Neural cell (in vitro differentiated cells): ENCODE measurements around the gene TUBE1. TPM values are rescaled to one million over a fixed set of nuclear protein-coding genes. Genes with fewer than 3 reads are reported as not detected.

Experiments
- H2AFZ ChIP-seq: fragments of 200-600, 300-800 bp; sonication (generic), shearing (Covaris generic); 2 replicates; pipeline ENCODE4 v1.6.0; 2014; ENCODE audit warnings: low read depth, mild to moderate bottlenecking, antibody characterized with exemption, low read length, moderate library complexity
- H3F3A ChIP-seq: fragments of 200-600 bp; shearing (Covaris generic); 2 replicates; pipeline ENCODE4 v1.6.1; 2016; ENCODE audit warnings: mild to moderate bottlenecking, moderate library complexity, mixed read lengths, antibody characterized with exemption, low read length; ENCODE audit not compliant: insufficient read depth, poor library complexity, severe bottlenecking
- H3K27ac ChIP-seq: fragments of 200-600, 300-800 bp; sonication (generic), shearing (Covaris generic); 2 replicates; pipeline ENCODE4 v1.5.1; 2014; ENCODE audit warnings: mild to moderate bottlenecking, low read length, moderate library complexity
- H3K27me3 ChIP-seq: fragments of 300-800, 200-600 bp; sonication (generic), shearing (Covaris generic); 2 replicates; pipeline ENCODE4 v1.6.0; 2014; ENCODE audit warnings: mild to moderate bottlenecking, low read depth, low read length, moderate library complexity; ENCODE audit not compliant: insufficient read depth
- H3K36me3 ChIP-seq: fragments of 300-800, 200-600 bp; sonication (generic), shearing (Covaris generic); 2 replicates; pipeline ENCODE4 v1.5.1; 2014; ENCODE audit warnings: mild to moderate bottlenecking, antibody characterized with exemption, low read length, moderate library complexity; ENCODE audit not compliant: insufficient read depth
- H3K4me2 ChIP-seq: fragments of 300-800, 200-600 bp; sonication (generic), shearing (Covaris generic); 2 replicates; pipeline ENCODE4 v1.6.0; 2014; ENCODE audit warnings: mild to moderate bottlenecking, low read length
- H3K4me3 ChIP-seq: fragments of 300-800, 200-600 bp; sonication (generic), shearing (Covaris generic); 2 replicates; pipeline ENCODE4 v1.5.1; 2014; ENCODE audit warnings: mild to moderate bottlenecking, low read length, moderate library complexity
- H3K79me2 ChIP-seq: fragments of 200-600 bp; shearing (Covaris generic); replicated peaks from 2 replicates; pipeline ENCODE4 v1.6.0; 2014; ENCODE audit warnings: mild to moderate bottlenecking, low read length, moderate library complexity; ENCODE audit not compliant: insufficient read depth
- H3K9ac ChIP-seq: fragments of 300-800, 200-600 bp; sonication (generic), shearing (Covaris generic); 2 replicates; pipeline ENCODE4 v1.6.1; 2016; ENCODE audit warnings: mild to moderate bottlenecking, low read length, mixed read lengths
- H3K9me2 ChIP-seq: fragments of 200-600 bp; shearing (Covaris generic); 2 replicates; pipeline ENCODE4 v1.6.1; 2016; ENCODE audit warnings: mild to moderate bottlenecking, low read length, mixed read lengths; ENCODE audit not compliant: insufficient read depth
- H3K9me3 ChIP-seq: fragments of 200-600, 300-800 bp; sonication (generic), shearing (Covaris generic); 2 replicates; pipeline ENCODE4 v1.6.1; 2016; ENCODE audit warnings: mild to moderate bottlenecking, mixed run types, low read length, moderate library complexity, mixed read lengths
- H4K20me1 ChIP-seq: fragments of 200-600 bp; shearing (Covaris generic); 2 replicates; pipeline ENCODE4 v1.6.1; 2016; ENCODE audit warnings: mild to moderate bottlenecking, mixed run types; ENCODE audit not compliant: insufficient read depth
- EP300 ChIP-seq: fragments of 450-650 bp; conservative IDR thresholded peaks from 2 replicates; pipeline ENCODE4 v1.6.1; 2014; ENCODE audit warnings: antibody characterized with exemption, mild to moderate bottlenecking, moderate library complexity; ENCODE audit not compliant: poor library complexity, severe bottlenecking
- EZH2 ChIP-seq: fragments of 200-600, 300-800 bp; shearing (Covaris generic), sonication (generic); IDR thresholded peaks from 2 replicates; pipeline ENCODE4 v1.6.1; 2014; ENCODE audit warnings: antibody characterized with exemption, low read length, borderline replicate concordance, mild to moderate bottlenecking; ENCODE audit not compliant: insufficient read depth, poor library complexity, severe bottlenecking
- MXI1 ChIP-seq: fragments of 450-650 bp; conservative IDR thresholded peaks from 2 replicates; pipeline ENCODE4 v1.6.1; 2014; ENCODE audit warnings: antibody characterized with exemption, mild to moderate bottlenecking; ENCODE audit not compliant: poor library complexity, severe bottlenecking
- POLR2AphosphoS5 ChIP-seq: IDR thresholded peaks from 2 replicates; pipeline ENCODE4 v1.6.1; 2012
- RAD21 ChIP-seq: fragments of 450-650 bp; conservative IDR thresholded peaks from 2 replicates; pipeline ENCODE4 v1.6.1; 2014; ENCODE audit warnings: antibody characterized with exemption, mild to moderate bottlenecking, moderate library complexity
- REST ChIP-seq: IDR thresholded peaks from 2 replicates; pipeline ENCODE4 v1.6.1; 2012; ENCODE audit warnings: borderline replicate concordance
- SMC3 ChIP-seq: fragments of 450-650 bp; conservative IDR thresholded peaks from 2 replicates; pipeline ENCODE4 v1.6.1; 2014; ENCODE audit warnings: antibody characterized with exemption, mild to moderate bottlenecking, moderate library complexity; ENCODE audit not compliant: poor library complexity
- TAF1 ChIP-seq: IDR thresholded peaks from 2 replicates; pipeline ENCODE4 v1.6.1; 2012; ENCODE audit warnings: low read depth
- polyA plus RNA-seq: library from polyadenylated mRNA; depleted of rRNA; stranded (reverse); fragments of >200 nt; gene quantifications from 2 replicates; pipeline ENCODE4 v1.2.3, GENCODE V29; 2014
- TF ChIP-seq, protein P1 (sequence below): fragments of 450-650 bp; IDR thresholded peaks from 2 replicates; pipeline ENCODE4 v1.5.1; 2014; ENCODE audit warnings: antibody characterized with exemption, mild to moderate bottlenecking, moderate library complexity; ENCODE audit not compliant: poor library complexity, severe bottlenecking

The TUBE1 gene
- polyA plus RNA-seq, 1 donor from 2014 or later = 180 TPM

DNA sequence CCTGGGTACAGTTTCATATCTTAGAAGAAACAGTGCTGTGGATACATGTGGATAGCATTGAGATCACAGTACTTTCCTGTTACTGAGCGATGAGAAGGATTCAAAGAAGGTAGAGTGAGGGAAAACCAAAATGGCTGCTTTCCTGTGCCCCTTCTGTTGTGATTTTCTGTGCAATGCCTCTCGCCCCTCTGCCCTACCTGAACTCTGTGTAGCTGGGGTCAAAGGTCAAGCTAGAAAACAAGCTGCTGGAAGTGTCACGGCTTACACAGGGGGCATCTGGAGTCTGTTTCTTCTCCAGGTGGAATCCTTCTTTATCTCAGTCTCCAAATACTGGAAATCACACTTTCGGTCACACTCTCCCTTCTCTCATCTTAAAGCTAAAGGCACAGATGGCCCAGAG is 60.3 kb downstream of the TUBE1 start:
- H3F3A ChIP-seq = no peaks in the 10 kb centered on the region
- no peaks in the 10 kb centered on the region for H3K36me3 ChIP-seq
- H3K79me2 ChIP-seq = no peaks in the 10 kb centered on the region
- peaks cover 6% of the 10 kb centered on the region for H3K9me3 ChIP-seq
- TF ChIP-seq POLR2AphosphoS5 = no peak
- no peak for TF ChIP-seq SMC3
- no peak for TF ChIP-seq TAF1
- no peak for TF ChIP-seq REST
- no peak for TF ChIP-seq MXI1
- TF ChIP-seq, protein P1, sequence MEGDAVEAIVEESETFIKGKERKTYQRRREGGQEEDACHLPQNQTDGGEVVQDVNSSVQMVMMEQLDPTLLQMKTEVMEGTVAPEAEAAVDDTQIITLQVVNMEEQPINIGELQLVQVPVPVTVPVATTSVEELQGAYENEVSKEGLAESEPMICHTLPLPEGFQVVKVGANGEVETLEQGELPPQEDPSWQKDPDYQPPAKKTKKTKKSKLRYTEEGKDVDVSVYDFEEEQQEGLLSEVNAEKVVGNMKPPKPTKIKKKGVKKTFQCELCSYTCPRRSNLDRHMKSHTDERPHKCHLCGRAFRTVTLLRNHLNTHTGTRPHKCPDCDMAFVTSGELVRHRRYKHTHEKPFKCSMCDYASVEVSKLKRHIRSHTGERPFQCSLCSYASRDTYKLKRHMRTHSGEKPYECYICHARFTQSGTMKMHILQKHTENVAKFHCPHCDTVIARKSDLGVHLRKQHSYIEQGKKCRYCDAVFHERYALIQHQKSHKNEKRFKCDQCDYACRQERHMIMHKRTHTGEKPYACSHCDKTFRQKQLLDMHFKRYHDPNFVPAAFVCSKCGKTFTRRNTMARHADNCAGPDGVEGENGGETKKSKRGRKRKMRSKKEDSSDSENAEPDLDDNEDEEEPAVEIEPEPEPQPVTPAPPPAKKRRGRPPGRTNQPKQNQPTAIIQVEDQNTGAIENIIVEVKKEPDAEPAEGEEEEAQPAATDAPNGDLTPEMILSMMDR = no peak
- no peak for TF ChIP-seq EP300
- TF ChIP-seq RAD21 = no peak
- TF ChIP-seq EZH2 = no peak
- H2AFZ ChIP-seq = no peak overlapping the region
- H3K27me3 ChIP-seq = no peaks in the 10 kb centered on the region
- no peak overlapping the region for H3K9ac ChIP-seq
- no peak overlapping the region for H3K4me3 ChIP-seq
- H3K9me2 ChIP-seq = no peaks in the 10 kb centered on the region
- H4K20me1 ChIP-seq = no peaks in the 10 kb centered on the region
- H3K27ac ChIP-seq = no peak overlapping the region
- no peak overlapping the region for H3K4me2 ChIP-seq

DNA sequence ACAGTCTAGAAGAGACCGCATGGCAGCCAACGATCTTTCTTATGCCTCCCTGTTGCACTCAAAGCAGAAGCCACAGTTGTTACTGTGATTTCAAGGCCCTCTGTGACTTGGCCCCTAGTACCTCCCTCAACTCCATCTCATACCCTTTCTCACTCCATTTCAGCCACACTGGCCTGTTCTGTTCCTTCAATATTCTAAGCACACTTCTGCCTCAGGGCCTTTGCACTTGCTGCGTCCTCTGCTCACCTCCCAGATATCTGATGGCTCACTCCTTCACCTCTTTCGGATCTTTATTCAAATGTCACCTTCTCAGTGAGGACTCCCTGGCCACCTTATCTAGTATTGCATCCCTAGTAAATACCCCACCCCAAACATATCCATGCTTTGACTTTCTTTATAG is 62.8 kb downstream of the TUBE1 start:
- Histone ChIP-seq H3K36me3 (no peaks in the 10 kb centered on the region), H3F3A (no peaks in the 10 kb centered on the region), H2AFZ (no peak overlapping the region), H3K4me3 (no peak overlapping the region), H3K27me3 (no peaks in the 10 kb centered on the region), H3K9ac (no peak overlapping the region), H4K20me1 (no peaks in the 10 kb centered on the region), H3K4me2 (no peak overlapping the region), H3K9me2 (no peaks in the 10 kb centered on the region), H3K27ac (no peak overlapping the region), H3K9me3 (peaks cover 6% of the 10 kb centered on the region), H3K79me2 (no peaks in the 10 kb centered on the region)
- TF ChIP-seq MXI1 (no peak), EZH2 (no peak), REST (no peak), TAF1 (no peak), EP300 (no peak), RAD21 (no peak), POLR2AphosphoS5 (no peak), SMC3 (no peak)
- TF ChIP-seq, protein P1 = no peak
